GM12878 (cell line): ENCODE measurements around the gene TMPRSS9.

Experiments
- ATF7 ChIP-seq: fragments of 450-650 bp; IDR thresholded peaks from 2 replicates; pipeline ENCODE4 v1.6.1; 2016; ENCODE audit warnings: low read depth, mild to moderate bottlenecking
- BRCA1 ChIP-seq: IDR thresholded peaks from 2 replicates; pipeline ENCODE4 v1.6.1; 2011; ENCODE audit warnings: low read depth, low read length, improper control_type of control experiment
- CHD2 ChIP-seq: IDR thresholded peaks from 2 replicates; pipeline ENCODE4 v1.6.1; 2011; ENCODE audit warnings: low read depth, low read length, improper control_type of control experiment, borderline replicate concordance
- HDGF ChIP-seq: fragments of 450-650 bp; IDR thresholded peaks from 2 replicates; pipeline ENCODE4 v1.6.1; 2016; ENCODE audit warnings: antibody characterized with exemption
- POLR2A ChIP-seq: IDR thresholded peaks from 2 replicates; pipeline ENCODE4 v1.6.1; 2011; ENCODE audit warnings: low read depth, mild to moderate bottlenecking, low read length
- ZNF274 ChIP-seq: IDR thresholded peaks from one replicate; pipeline ENCODE4 v1.8.0; 2011; ENCODE audit not compliant: insufficient read length, insufficient read depth
- ZNF622 ChIP-seq: fragments of 450-650 bp; IDR thresholded peaks from 2 replicates; pipeline ENCODE4 v1.6.1; 2017; ENCODE audit warnings: mild to moderate bottlenecking, inconsistent platforms
- TF ChIP-seq, protein P1 (sequence below): IDR thresholded peaks from 2 replicates; pipeline ENCODE4 v1.6.1; 2011; ENCODE audit warnings: borderline replicate concordance, low read depth, mild to moderate bottlenecking, moderate library complexity, mixed read lengths, low read length; ENCODE audit not compliant: insufficient read depth; ENCODE audit errors: extremely low read length

DNA sequence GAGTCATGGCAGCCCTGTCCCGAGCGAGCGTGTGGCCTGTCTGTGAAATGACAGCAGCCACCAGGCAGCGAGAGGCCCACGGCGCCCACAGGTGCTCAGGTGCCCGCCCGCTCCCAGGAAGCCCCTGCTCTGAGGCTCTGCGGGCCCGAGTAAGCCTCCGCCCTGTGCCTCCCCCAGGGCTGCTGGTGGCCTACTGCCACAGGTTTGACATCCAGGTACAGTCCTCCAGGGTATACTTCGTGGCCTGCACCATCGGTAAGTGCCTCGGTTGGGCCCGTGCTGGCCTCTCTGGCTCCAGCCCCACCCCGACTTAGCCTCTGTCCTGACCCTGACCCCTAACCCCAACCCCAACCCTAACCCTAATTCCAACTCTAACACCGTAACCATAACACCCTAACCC lies 15.0 kb upstream of the TMPRSS9 start:
- TF ChIP-seq CHD2 (no peak), BRCA1 (no peak), ZNF622 (no peak), ATF7 (no peak), HDGF (no peak), ZNF274 (no peak), POLR2A (no peak)
- TF ChIP-seq, protein P1, sequence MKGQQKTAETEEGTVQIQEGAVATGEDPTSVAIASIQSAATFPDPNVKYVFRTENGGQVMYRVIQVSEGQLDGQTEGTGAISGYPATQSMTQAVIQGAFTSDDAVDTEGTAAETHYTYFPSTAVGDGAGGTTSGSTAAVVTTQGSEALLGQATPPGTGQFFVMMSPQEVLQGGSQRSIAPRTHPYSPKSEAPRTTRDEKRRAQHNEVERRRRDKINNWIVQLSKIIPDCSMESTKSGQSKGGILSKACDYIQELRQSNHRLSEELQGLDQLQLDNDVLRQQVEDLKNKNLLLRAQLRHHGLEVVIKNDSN = no peak
